ENCODE results near the gene OXCT1.
"Not testable (repeated sequence)": the region's sequence is repeated elsewhere in the genome, so short reads cannot be mapped to it uniquely, and the experiment has no call there.

Gene OXCT1

DNA sequence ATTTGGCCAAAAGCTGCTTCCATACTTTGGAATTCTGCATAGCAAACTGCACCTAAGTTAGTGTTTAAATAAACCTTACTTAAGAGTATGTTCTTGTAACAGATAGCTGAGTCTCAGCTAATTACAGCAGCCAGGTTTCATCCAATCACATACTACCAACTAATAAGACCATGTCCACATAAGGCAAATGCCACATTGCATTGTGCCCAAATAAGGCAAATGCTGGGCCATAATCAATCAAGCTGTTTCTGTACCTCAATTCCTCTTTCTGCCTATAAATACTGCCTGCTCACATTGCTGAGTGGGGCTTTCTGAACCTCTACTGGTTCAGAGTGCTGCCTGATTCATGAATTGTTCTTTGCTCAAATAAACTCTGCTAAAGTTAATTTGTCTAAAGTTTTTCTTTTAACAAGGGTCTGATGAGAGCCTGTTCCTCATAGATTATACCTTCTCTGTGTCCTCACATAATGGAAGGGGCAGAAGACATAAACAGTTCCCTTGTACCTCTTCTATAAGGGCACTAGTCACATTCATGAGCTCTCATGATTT, 4.4 kb upstream of the OXCT1 start:
- in situ Hi-C loops (cut with MboI; ENCODE audit: low sequenced_read_pairs) = no loop called here

DNA sequence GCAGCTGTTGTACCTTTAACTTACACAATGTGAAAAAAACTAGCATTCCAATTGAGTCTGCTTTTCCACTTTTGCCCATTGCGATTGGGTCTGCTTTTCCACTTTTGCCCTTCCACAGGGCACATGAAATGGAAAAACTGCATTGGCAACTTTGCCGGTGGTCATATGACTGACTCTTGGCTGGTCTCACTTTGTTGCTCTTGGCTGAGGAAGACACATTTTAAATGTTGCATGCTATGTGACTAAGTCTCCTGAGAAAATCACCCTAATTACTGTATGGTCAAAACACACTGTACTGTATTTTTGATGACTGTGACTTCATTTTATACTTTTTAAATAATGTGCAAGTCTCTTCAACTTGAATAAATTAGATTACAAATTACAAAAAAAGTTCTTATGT, 1.6 kb upstream of the OXCT1 start:
- in situ Hi-C loops (cut with MboI; ENCODE audit: low sequenced_read_pairs) = no loop called here

DNA sequence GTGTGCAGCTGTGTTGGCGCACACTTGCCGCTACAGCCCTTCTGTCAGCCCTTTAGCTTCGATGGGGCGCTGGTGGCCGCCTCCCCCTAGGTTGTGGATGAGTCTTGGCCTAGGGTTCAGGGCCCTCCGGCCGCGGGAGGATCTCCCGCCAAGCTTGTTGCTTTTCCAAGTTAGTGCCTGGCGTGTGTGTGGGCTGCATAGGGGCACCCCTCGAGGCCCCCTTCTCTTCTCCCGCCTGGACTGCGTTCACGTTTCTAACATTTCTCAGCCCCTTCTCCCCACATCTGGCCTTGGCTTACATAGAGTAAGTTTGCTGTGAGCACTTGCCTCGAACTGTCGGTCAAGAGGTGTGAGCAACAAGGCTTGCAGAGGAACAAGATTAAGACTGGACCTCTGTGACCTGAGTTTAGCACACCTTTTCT, 413 bp upstream of the OXCT1 start:
- in situ Hi-C loops (cut with MboI; ENCODE audit: low sequenced_read_pairs) = no loop called here

DNA sequence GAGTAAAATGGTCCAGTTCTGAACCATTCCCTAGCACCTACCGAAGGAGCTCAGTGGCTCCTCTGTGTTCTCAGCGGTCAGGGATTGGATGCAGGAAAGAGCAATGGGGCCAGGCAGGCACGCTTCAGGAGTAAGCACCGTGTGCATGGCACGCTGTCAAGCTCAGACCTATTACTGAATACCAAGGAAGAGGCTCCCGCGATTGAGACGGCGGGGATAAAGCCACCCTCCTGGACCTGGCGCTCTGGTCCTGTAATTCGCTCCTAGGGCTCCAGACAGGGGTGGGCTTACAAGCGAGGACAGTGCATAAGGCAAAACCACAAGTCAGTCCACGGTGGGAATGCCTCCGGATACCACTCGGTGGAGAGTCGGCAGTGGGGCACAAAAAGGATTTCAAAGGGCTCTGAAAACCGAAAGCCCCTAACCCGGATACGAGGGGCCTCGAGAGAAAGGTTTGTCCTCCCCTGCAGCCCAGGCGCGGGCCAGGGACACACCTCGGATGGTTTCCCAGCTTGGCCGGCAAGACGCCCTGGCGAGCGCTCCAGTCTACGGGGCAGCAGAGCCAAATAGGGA, 988 bp downstream of the OXCT1 start:
- in situ Hi-C loops (cut with MboI; ENCODE audit: low sequenced_read_pairs) = no loop called here

DNA sequence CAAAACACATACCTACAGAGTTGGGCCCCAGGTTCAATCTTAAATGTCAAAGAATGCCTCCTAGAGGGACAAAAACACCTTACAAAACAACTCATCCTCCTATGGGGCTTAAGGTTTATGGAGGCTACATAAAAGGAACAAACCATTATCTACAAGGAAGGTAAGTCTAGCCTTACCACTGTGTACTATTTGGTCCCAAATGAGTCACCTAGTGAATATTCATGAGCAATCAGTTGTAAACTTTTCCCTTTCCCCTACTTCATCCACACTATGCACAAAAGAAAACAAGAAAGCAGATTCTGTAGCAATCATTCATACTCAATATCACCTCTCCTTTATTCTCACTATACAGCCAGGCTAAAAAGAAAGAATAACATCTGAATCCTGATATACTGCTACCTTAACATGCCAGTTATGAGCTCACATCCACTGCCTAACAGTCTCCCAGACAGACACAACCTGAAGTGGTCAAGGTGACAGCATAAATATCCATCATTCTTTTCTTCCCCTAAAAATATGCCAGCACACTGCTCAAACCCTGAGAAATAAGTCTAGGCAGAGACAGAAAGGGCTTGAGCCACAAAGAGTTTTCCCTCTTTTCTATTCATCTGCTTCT, 6.2 kb downstream of the OXCT1 start:
- in situ Hi-C loops (cut with MboI; ENCODE audit: low sequenced_read_pairs) = no loop called here

DNA sequence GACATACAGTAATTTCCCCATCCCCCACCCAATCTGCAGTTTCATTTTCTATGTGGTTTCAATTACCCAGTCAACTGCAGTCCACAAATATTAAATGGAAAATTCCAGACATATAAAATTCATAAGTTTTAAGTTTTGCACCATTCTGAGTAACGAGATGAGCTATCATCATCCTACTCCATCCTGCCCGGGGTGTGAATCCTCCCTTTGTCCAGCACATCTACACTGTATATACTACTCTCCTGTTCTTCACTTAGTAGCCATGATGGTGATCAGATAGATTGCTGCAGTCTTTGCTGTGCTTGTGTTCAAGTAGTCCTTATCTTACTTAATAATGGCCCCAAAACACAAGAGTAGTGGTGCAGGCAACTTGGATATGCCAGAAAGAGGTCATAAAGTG, 11.3 kb downstream of the OXCT1 start:
- in situ Hi-C loops (cut with MboI; ENCODE audit: low sequenced_read_pairs) = no loop called here

DNA sequence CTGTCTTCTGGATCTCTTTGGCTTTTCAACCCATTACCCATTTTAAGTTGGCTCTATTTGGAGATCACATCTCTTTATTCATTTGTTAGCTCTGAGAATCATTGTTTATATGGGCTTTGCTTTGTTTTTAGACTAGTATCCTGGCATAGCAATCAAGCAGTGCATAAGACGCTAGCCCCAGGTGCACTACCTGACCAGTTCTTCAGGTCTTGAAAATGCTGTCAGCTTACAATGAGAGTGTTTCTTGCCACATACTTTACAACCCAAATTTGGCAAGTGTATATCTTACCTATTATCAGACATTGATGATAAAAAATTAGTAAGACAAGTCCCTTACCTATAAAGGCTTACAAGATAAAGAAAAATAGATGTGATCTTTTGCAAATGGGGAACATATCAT, 12.2 kb downstream of the OXCT1 start:
- in situ Hi-C loops (cut with MboI; ENCODE audit: low sequenced_read_pairs) = no loop called here

DNA sequence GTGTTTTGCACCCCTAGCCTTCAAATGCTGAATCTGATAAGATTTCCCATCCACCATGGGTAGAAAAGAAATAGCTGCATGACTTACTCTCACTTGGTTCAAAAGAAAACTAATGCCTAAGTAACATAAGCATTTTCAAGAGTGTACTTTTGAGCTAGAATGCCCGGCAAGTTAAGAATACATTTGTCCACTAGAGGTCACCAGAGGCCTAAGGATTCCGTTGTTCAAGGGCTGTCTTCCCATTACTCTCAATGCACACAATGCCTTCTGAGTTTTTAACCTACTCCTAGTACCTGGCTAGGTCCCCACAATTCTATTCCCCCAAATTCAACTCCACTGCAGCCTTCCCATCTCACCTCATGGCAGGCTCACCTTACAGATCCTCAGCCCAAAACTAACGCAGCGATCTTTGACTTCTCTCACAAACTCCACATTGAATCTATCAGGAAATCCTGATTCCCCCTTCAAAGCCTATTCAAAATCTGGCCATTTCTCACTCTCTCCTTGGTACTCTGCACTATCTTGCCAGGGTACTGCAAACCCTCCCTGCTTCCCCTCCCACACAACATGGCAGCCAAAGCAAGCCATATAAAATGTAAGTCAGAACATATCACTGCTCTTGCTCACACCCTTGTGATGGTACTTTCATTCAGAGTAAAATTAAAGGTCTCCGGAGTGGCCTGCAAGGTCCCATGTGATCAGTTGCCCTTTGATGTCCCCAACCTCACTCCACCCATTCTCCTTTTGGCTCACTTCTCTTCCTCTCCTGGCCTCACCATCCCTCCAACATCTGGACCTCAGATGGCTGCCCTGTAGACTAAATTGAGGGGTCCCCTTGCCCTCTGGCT, 13.4 kb downstream of the OXCT1 start:
- in situ Hi-C loops (cut with MboI; ENCODE audit: low sequenced_read_pairs) = no loop called here

DNA sequence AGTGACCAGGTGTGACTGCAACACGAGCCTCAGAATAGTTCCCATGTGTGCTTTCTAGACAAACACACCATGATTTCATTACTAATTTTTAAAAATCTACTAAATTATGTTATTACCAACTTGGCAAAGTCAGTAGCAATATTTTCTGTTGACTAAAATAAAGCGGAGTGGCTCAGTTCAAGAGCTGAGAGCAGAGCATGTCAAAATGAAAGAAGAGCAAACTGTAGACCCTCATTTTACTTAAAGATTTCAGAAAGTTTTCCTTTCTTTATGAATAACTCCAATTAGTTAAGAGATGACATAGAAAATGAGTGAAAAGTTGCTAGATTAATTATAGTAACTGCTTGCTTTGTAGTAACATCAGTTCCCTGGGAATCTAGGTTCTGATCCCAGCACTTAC, 17.9 kb downstream of the OXCT1 start:
- in situ Hi-C loops (cut with MboI; ENCODE audit: low sequenced_read_pairs) = no loop called here

DNA sequence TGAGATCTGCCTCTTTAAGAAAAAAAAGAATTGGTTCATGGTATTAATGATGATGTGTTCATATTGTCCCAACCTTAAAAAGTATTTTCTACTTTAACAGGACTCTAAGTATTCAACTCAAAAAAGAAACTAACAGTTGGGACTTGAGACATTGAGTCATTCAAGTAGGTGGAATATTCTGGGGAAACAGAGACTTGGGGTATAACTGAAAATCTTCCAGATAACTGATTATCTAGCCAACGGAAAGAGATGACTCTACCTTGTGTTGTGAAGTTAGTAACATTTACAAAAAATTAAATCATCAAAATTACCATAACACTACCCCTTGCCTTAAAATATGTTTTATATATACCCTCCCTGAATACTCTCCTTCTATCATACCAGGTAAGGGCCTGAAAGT, 19.1 kb downstream of the OXCT1 start:
- in situ Hi-C loops (cut with MboI; ENCODE audit: low sequenced_read_pairs) = no loop called here

DNA sequence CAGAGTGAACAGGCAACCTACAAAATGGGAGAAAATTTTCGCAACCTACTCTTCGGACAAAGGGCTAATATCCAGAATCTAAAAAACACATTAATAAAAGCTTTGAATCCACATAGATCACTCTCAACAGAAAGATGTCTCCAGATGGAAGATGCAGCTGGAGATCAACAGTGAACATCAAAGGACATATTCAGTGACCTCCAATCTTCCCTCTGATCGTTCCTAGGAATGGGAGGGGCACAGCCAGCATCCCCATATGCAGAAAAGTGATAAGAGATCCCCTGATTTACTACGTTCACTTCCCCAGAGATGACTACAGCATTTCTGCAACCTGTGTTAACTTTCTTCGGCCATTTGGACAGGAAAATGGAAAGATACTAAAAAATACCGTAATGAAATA, 21.2 kb downstream of the OXCT1 start:
- in situ Hi-C loops (cut with MboI; ENCODE audit: low sequenced_read_pairs) = no loop called here

DNA sequence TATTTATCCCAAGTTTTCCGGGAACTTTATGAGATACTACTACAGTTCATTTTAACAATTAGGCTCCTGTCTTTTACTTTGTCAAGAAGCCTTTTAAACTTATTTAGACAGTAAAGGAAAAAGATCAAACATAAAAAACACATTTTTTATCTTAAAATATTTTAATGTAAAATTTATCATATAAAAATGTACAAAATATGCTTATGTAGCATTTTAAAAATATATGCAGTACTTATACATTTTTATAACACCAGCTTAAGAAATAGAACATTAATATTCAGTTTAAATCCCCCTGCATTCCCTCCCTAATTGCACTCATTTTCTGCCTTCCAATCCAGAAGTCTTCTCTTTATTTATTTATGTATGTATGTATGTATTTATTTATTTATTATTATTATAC, 24.5 kb downstream of the OXCT1 start:
- in situ Hi-C loops (cut with MboI; ENCODE audit: low sequenced_read_pairs) = not testable (repeated sequence)

DNA sequence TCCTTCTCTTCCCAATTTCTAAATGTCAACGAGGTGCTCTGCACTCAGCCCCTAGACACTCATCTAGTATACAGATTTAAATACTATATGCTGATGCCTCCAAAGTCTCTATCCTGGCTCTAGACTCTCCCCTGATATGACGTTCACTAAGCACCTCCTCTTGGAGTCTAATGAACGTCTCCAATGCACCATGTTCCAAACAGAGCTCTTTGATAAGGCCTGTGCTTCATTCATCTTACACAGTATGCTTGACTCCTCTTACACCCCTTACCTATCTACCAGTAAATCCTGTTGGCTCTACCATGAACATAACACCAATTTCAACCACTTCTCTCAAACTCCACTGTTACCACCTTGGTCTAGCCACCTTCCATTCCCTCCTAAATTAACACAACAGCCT, 25.7 kb downstream of the OXCT1 start:
- in situ Hi-C loops (cut with MboI; ENCODE audit: low sequenced_read_pairs) = no loop called here

DNA sequence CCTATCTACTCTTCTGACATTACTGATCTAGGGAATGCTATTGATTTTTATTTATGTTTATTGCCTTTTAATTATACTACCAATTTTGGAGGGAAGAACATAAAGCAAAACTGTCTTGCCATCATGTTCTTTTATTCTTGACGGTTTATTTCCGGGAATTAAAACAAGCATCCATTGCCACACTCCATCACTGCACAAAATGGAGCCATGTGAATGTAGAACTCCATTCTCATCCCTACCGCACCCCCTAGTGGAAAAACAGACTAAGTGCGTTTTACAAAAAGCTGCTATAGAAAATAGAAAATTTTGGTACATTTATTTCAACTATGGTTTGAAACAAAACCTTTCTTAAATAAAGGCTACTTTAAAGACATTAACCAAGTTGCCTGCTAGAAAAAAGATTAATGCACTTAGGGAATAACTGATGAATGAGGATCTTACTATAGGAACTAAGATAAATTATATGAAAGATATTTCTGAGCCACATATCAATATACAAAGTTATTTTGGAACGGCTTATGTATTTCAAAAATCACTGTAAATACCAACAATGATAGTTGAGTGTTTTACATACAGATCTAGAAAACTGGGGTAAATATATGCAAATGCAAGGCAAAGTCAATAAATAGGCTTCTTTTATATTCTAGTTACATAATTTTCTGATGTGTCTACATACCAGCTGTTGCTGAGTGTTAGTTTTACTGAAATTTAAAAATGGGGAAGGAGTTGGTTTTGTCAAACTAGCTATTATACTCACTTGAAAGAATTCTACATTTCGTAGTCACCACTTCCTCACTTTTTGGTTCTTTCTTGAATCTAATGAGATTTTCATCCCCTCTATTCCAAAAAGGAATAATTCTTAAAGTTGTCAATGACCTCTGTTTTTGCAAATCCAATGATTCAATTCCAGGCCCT, 26.5 kb downstream of the OXCT1 start:
- in situ Hi-C loops (cut with MboI; ENCODE audit: low sequenced_read_pairs) = no loop called here

DNA sequence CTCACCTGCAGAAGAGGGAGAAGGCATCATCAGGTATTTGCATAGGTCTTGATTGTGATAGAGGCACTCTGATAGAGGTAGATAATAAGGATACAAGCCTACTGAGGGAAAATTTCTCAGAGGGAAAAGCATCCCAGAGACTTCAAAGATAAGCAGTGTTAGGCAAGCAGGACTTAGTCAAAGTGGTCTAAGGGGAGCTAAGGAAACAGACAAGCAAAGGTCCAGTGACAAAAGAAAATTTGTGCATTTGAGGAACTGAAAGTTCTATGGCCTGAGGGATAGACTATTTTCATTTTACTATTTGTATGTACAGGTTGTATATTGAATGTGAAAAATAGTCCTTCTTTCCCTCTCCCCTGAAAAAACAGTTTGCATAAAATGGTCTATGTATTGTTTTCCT, 27.4 kb downstream of the OXCT1 start:
- in situ Hi-C loops (cut with MboI; ENCODE audit: low sequenced_read_pairs) = no loop called here

DNA sequence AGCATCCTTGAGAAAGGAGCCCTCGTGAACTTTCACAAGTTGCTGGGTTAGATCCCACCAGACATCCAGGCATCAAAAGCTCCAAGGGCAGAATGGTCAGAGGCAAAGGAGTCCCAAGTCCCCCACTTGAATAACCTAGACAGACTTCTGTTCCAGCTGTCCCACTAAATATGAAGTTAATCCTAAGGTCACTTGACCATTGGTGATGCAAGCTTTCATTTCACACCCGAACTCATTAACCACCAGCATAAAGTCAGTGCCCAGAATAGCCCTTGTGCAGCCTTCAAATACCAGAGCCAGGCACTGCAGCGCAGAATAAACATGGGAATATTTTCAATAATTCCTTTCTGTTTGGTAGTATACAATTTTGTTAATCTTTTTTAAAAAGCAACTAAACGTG, 28.9 kb downstream of the OXCT1 start:
- in situ Hi-C loops (cut with MboI; ENCODE audit: low sequenced_read_pairs) = no loop called here

DNA sequence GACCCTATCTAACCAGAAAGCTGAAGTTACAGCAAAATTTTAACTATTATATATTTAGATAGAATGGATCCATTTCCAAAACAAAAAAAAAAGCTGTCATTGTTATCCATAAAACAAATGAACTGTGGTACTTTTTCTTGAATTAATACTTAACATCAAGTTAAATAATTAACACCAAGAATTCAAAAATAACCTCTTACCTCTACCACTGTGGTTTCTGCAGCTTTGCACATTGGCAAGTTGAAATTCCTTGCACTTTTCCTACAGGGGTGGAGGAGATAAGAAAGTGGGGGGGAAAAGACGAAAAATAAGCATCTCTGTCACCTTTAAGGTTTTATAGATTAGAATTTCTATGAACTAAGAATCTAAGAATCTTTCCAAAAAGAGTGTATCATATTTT, 30.0 kb downstream of the OXCT1 start:
- in situ Hi-C loops (cut with MboI; ENCODE audit: low sequenced_read_pairs) = no loop called here

DNA sequence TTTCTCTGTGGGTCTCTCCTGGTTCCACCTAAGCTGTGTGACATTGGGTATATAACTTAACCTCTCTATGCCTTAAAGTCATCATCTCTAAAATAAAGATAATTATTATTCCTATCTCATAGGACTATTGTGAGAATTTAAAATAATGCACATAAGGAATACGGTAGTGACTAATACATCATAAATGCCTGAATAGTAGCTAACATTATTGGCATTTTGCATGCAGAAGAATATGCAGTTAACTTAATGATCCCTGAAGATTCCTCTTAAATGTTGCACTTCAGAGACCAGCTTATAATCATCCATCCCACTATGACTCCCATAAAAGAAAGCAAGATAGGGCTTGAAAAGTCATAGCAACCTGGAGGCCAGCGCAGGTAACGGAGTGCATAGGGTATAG, 32.4 kb downstream of the OXCT1 start:
- in situ Hi-C loops (cut with MboI; ENCODE audit: low sequenced_read_pairs) = no loop called here

DNA sequence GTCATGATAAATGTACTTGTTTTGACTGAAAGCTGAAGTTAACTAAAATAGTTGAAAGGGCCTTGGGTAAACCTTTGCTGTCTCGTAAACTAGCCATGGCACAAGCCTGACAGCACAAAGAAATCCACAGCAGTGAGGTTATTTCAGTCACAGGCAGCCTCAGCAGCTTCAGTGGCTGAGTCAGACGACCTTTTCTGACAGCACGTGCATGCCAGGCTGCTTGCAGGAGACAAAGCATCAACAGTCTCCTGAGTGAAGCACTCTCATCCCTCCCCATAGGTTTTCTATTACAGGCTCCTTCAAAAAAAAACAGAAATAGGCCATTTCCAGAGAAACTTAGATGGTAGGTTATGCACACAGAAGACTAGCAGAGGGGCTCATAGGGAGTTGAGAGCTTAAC, 34.6 kb downstream of the OXCT1 start:
- in situ Hi-C loops (cut with MboI; ENCODE audit: low sequenced_read_pairs) = no loop called here

DNA sequence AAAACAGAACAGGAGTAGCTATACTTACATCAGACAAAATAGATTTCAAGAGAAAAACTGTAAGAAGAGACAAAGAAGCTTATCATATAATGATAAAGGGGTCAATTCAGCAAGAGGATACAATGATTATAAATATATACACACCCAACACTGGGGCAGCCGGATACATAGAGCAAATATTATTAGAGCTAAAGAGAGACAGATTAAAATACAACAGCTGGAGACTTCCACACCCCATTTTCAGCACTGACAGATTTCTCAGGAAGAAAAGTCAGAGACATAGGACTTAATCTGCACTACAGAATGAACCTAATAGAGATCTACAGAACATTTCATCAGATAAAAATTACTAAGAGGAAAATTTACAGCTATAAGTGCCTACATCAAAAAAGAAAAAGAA, 35.7 kb downstream of the OXCT1 start:
- in situ Hi-C loops (cut with MboI; ENCODE audit: low sequenced_read_pairs) = no loop called here

DNA sequence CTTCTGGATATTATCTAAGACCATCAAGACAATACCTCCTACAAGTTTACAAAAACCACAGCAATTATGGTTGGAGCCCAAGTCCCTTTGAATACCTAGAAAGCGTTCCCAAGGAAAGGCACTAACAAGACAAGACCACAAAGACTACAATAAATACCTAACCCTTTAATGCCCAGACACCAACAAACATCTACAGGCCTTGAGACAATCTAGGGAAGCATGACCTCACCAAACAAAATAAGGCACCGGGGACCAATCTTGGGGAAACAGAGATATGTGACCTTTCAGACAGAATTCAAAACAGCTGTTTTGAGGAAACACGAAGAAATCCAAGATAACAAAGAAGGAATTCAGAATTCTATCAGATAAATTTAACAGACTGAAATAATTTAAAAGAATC, 37.8 kb downstream of the OXCT1 start:
- in situ Hi-C loops (cut with MboI; ENCODE audit: low sequenced_read_pairs) = no loop called here
